ENCODE data around the gene OR9Q1.
"Not testable (repeated sequence)": the region's sequence is repeated elsewhere in the genome, so short reads cannot be mapped to it uniquely, and the experiment has no call there.

OR9Q1 gene

GRCh38 chr11:58023435-58023931 is at the start of gene OR9Q1:
Gene OR9Q1, plus strand, starts transcription at chr11:58023881. Its CDS starts 155,564 bp downstream, at chr11:58179445.
- Mint-ChIP-seq H3K9me3 (no peaks in the 10 kb centered on the region), H3K27me3 (peaks cover 5% of the 10 kb centered on the region), H3K36me3 (ENCODE audit: low read depth) (no peaks in the 10 kb centered on the region), H3K4me3 (no peak within 1 kb of the TSS), H3K4me1 (ENCODE audit: low read depth) (no peaks in the 10 kb centered on the region), H3K27ac (no peak within 1 kb of the TSS)

GRCh38 chr11:57974132-57974531 is 49.5 kb upstream of the OR9Q1 start:
- Mint-ChIP-seq H3K27ac (no peak overlapping the region), H3K36me3 (ENCODE audit: low read depth) (no peaks in the 10 kb centered on the region), H3K9me3 (peaks cover 7% of the 10 kb centered on the region), H3K4me1 (ENCODE audit: low read depth) (no peaks in the 10 kb centered on the region), H3K4me3 (no peak overlapping the region), H3K27me3 (peaks cover 24% of the 10 kb centered on the region)

GRCh38 chr11:57974848-57975601 is 48.7 kb upstream of the OR9Q1 start:
- Mint-ChIP-seq H3K27ac (no peak overlapping the region), H3K9me3 (peaks cover 7% of the 10 kb centered on the region)

GRCh38 chr11:57977709-57978108 is 46.0 kb upstream of the OR9Q1 start:
- H3K27ac Mint-ChIP-seq: no peak overlapping the region
- H3K9me3 Mint-ChIP-seq: peaks cover 3% of the 10 kb centered on the region
- H3K4me1 Mint-ChIP-seq (ENCODE audit: low read depth): no peaks in the 10 kb centered on the region
- H3K27me3 Mint-ChIP-seq: peaks cover 12% of the 10 kb centered on the region
- no peak overlapping the region for H3K4me3 Mint-ChIP-seq
- H3K36me3 Mint-ChIP-seq (ENCODE audit: low read depth): no peaks in the 10 kb centered on the region

More at GRCh38 chr11:57974848-57975601, 48.7 kb upstream of the OR9Q1 start:
- Mint-ChIP-seq H3K4me3 (no peak overlapping the region), H3K27me3 (peaks cover 18% of the 10 kb centered on the region), H3K36me3 (ENCODE audit: low read depth) (no peaks in the 10 kb centered on the region), H3K4me1 (ENCODE audit: low read depth) (no peaks in the 10 kb centered on the region)

GRCh38 chr11:57978686-57979531 is 44.8 kb upstream of the OR9Q1 start:
- Mint-ChIP-seq H3K9me3 (peaks cover 3% of the 10 kb centered on the region), H3K36me3 (ENCODE audit: low read depth) (no peaks in the 10 kb centered on the region), H3K4me1 (ENCODE audit: low read depth) (no peaks in the 10 kb centered on the region), H3K27me3 (peaks cover 6% of the 10 kb centered on the region), H3K27ac (no peak overlapping the region), H3K4me3 (no peak overlapping the region)

GRCh38 chr11:57979532-57980079 is 44.1 kb upstream of the OR9Q1 start:
- peaks cover 6% of the 10 kb centered on the region for H3K27me3 Mint-ChIP-seq
- H3K9me3 Mint-ChIP-seq: peaks cover 3% of the 10 kb centered on the region
- H3K4me3 Mint-ChIP-seq: no peak overlapping the region
- H3K27ac Mint-ChIP-seq: no peak overlapping the region
- H3K4me1 Mint-ChIP-seq (ENCODE audit: low read depth): no peaks in the 10 kb centered on the region
- H3K36me3 Mint-ChIP-seq (ENCODE audit: low read depth): no peaks in the 10 kb centered on the region

- no peaks in the 10 kb centered on the region for H3K4me1 Mint-ChIP-seq (ENCODE audit: low read depth)
- H3K36me3 Mint-ChIP-seq (ENCODE audit: low read depth): no peaks in the 10 kb centered on the region
- peaks cover 6% of the 10 kb centered on the region for H3K27me3 Mint-ChIP-seq
- H3K9me3 Mint-ChIP-seq: peaks cover 3% of the 10 kb centered on the region
- no peak overlapping the region for H3K4me3 Mint-ChIP-seq
- H3K27ac Mint-ChIP-seq: no peak overlapping the region
Measured at GRCh38 chr11:57980201-57980600, 43.5 kb upstream of the OR9Q1 start.

GRCh38 chr11:57981536-57981935 is 42.1 kb upstream of the OR9Q1 start:
- H3K27ac Mint-ChIP-seq: no peak overlapping the region
- no peaks in the 10 kb centered on the region for H3K9me3 Mint-ChIP-seq
- no peaks in the 10 kb centered on the region for H3K4me1 Mint-ChIP-seq (ENCODE audit: low read depth)
- H3K36me3 Mint-ChIP-seq (ENCODE audit: low read depth): no peaks in the 10 kb centered on the region
- peaks cover 6% of the 10 kb centered on the region for H3K27me3 Mint-ChIP-seq
- no peak overlapping the region for H3K4me3 Mint-ChIP-seq

- no peaks in the 10 kb centered on the region for H3K4me1 Mint-ChIP-seq (ENCODE audit: low read depth)
- no peak overlapping the region for H3K4me3 Mint-ChIP-seq
- H3K36me3 Mint-ChIP-seq (ENCODE audit: low read depth): no peaks in the 10 kb centered on the region
- H3K9me3 Mint-ChIP-seq: no peaks in the 10 kb centered on the region
- H3K27ac Mint-ChIP-seq: no peak overlapping the region
- peaks cover 6% of the 10 kb centered on the region for H3K27me3 Mint-ChIP-seq
Measured at GRCh38 chr11:57982776-57983175, 40.9 kb upstream of the OR9Q1 start.

- no peaks in the 10 kb centered on the region for H3K9me3 Mint-ChIP-seq
- H3K27ac Mint-ChIP-seq: no peak overlapping the region
- H3K4me3 Mint-ChIP-seq: no peak overlapping the region
- H3K27me3 Mint-ChIP-seq: peaks cover 6% of the 10 kb centered on the region
- no peaks in the 10 kb centered on the region for H3K4me1 Mint-ChIP-seq (ENCODE audit: low read depth)
- no peaks in the 10 kb centered on the region for H3K36me3 Mint-ChIP-seq (ENCODE audit: low read depth)
Measured at GRCh38 chr11:57983191-57983590, 40.5 kb upstream of the OR9Q1 start.

- not testable (repeated sequence) for H3K27me3 Mint-ChIP-seq; H3K4me1 Mint-ChIP-seq (ENCODE audit: low read depth); H3K27ac Mint-ChIP-seq; H3K9me3 Mint-ChIP-seq; H3K4me3 Mint-ChIP-seq; H3K36me3 Mint-ChIP-seq (ENCODE audit: low read depth)
Measured at GRCh38 chr11:57999523-57999922, 24.2 kb upstream of the OR9Q1 start.

- H3K27ac Mint-ChIP-seq; H3K36me3 Mint-ChIP-seq (ENCODE audit: low read depth); H3K9me3 Mint-ChIP-seq; H3K4me1 Mint-ChIP-seq (ENCODE audit: low read depth); H3K4me3 Mint-ChIP-seq; H3K27me3 Mint-ChIP-seq: not testable (repeated sequence)
Measured at GRCh38 chr11:58000021-58000420, 23.7 kb upstream of the OR9Q1 start.

- Mint-ChIP-seq H3K4me1 (ENCODE audit: low read depth) (peaks cover 6% of the 10 kb centered on the region), H3K27me3 (peaks cover 9% of the 10 kb centered on the region), H3K4me3 (no peak overlapping the region), H3K9me3 (no peaks in the 10 kb centered on the region), H3K27ac (no peak overlapping the region), H3K36me3 (ENCODE audit: low read depth) (no peaks in the 10 kb centered on the region)
Measured at GRCh38 chr11:58000699-58001098, 23.0 kb upstream of the OR9Q1 start.

GRCh38 chr11:58003036-58003435 is 20.6 kb upstream of the OR9Q1 start:
- Mint-ChIP-seq H3K36me3 (ENCODE audit: low read depth) (no peaks in the 10 kb centered on the region), H3K4me3 (no peak overlapping the region), H3K27ac (no peak overlapping the region), H3K4me1 (ENCODE audit: low read depth) (peaks cover 6% of the 10 kb centered on the region), H3K27me3 (peaks cover 9% of the 10 kb centered on the region), H3K9me3 (no peaks in the 10 kb centered on the region)

GRCh38 chr11:58003591-58003990 is 20.1 kb upstream of the OR9Q1 start:
- peaks cover 6% of the 10 kb centered on the region for H3K4me1 Mint-ChIP-seq (ENCODE audit: low read depth)
- peaks cover 9% of the 10 kb centered on the region for H3K27me3 Mint-ChIP-seq
- H3K36me3 Mint-ChIP-seq (ENCODE audit: low read depth): no peaks in the 10 kb centered on the region
- no peak overlapping the region for H3K4me3 Mint-ChIP-seq
- no peak overlapping the region for H3K27ac Mint-ChIP-seq
- H3K9me3 Mint-ChIP-seq: no peaks in the 10 kb centered on the region

All from stimulated activated naive CD8-positive, alpha-beta T cell treated with anti-CD3 and anti-CD28 coated beads, Interleukin-15, Interleukin-2, amounts not matched to agents 100 ng/mL and 50 ng/mL, for 24 hours (primary cell).